Measurements from ENCODE around the gene SP2.

GRCh38 chr17:47905221-47905733 lies 9.2 kb downstream of the SP2 start:
- TF ChIP-seq CTCF (conservative IDR thresholded peaks at IDR 0.05 in 1 of 2, IDR thresholded peaks at IDR 0.05 in 1 of 2; ENCODE audit: low read depth in 1 of 2, low read length in 2 of 2) = no peak
- no peak for TF ChIP-seq EZH2 (IDR thresholded peaks at IDR 0.05; ENCODE audit: low read length, missing control alignments)
